Measurements from ENCODE around the gene NTM.

DNA sequence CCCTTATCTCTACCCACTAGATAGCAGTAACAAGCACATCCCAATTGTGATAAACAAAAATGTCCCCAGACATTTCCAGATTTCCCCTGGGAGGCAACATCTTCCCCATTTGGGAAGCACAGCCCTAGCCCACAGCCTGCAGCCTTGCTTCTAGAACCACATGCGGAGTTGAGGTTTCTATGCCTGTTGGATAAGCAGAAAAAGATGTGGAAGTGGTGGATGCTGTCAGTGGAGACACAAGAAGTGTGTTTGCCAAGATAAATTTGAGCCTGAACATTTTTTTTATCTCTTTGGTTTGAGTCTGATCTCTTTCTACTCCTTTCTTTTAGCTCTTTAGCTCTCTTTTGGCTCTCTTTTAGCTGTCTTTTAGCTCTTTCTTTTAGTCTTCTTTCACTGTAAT lies 884.5 kb downstream of the NTM start:
- TF ChIP-seq MAX (CRISPR knock-in tag; IDR thresholded peaks at IDR 0.05) = no peak
- TF ChIP-seq, protein P1, sequence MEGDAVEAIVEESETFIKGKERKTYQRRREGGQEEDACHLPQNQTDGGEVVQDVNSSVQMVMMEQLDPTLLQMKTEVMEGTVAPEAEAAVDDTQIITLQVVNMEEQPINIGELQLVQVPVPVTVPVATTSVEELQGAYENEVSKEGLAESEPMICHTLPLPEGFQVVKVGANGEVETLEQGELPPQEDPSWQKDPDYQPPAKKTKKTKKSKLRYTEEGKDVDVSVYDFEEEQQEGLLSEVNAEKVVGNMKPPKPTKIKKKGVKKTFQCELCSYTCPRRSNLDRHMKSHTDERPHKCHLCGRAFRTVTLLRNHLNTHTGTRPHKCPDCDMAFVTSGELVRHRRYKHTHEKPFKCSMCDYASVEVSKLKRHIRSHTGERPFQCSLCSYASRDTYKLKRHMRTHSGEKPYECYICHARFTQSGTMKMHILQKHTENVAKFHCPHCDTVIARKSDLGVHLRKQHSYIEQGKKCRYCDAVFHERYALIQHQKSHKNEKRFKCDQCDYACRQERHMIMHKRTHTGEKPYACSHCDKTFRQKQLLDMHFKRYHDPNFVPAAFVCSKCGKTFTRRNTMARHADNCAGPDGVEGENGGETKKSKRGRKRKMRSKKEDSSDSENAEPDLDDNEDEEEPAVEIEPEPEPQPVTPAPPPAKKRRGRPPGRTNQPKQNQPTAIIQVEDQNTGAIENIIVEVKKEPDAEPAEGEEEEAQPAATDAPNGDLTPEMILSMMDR (IDR thresholded peaks at IDR 0.05) = no peak
- TF ChIP-seq, protein P2, sequence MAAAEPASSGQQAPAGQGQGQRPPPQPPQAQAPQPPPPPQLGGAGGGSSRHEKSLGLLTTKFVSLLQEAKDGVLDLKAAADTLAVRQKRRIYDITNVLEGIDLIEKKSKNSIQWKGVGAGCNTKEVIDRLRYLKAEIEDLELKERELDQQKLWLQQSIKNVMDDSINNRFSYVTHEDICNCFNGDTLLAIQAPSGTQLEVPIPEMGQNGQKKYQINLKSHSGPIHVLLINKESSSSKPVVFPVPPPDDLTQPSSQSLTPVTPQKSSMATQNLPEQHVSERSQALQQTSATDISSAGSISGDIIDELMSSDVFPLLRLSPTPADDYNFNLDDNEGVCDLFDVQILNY (CRISPR knock-in tag; IDR thresholded peaks at IDR 0.05) = no peak
- no peak for TF ChIP-seq ZNF281 (CRISPR knock-in tag; IDR thresholded peaks at IDR 0.05)
- TF ChIP-seq NR2C2 (CRISPR knock-in tag; IDR thresholded peaks at IDR 0.05) = no peak
- TF ChIP-seq NFYB (CRISPR knock-in tag; conservative IDR thresholded peaks at IDR 0.05; ENCODE audit: low read depth) = no peak
- no peak for TF ChIP-seq ZNF121 (CRISPR knock-in tag; IDR thresholded peaks at IDR 0.05)
- TF ChIP-seq, protein P3, sequence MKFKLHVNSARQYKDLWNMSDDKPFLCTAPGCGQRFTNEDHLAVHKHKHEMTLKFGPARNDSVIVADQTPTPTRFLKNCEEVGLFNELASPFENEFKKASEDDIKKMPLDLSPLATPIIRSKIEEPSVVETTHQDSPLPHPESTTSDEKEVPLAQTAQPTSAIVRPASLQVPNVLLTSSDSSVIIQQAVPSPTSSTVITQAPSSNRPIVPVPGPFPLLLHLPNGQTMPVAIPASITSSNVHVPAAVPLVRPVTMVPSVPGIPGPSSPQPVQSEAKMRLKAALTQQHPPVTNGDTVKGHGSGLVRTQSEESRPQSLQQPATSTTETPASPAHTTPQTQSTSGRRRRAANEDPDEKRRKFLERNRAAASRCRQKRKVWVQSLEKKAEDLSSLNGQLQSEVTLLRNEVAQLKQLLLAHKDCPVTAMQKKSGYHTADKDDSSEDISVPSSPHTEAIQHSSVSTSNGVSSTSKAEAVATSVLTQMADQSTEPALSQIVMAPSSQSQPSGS (CRISPR knock-in tag; IDR thresholded peaks at IDR 0.05; ENCODE audit: borderline replicate concordance, low read depth) = no peak
- TF ChIP-seq, protein P4, sequence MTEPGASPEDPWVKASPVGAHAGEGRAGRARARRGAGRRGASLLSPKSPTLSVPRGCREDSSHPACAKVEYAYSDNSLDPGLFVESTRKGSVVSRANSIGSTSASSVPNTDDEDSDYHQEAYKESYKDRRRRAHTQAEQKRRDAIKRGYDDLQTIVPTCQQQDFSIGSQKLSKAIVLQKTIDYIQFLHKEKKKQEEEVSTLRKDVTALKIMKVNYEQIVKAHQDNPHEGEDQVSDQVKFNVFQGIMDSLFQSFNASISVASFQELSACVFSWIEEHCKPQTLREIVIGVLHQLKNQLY (CRISPR knock-in tag; IDR thresholded peaks at IDR 0.05) = no peak
- no peak for TF ChIP-seq ETV6 (CRISPR knock-in tag; IDR thresholded peaks at IDR 0.05)
- no peak for TF ChIP-seq IRF2 (CRISPR knock-in tag; IDR thresholded peaks at IDR 0.05; ENCODE audit: borderline replicate concordance, low read depth)
- no peak for TF ChIP-seq FOXK1 (CRISPR knock-in tag; IDR thresholded peaks at IDR 0.05)
- TF ChIP-seq, protein P5, sequence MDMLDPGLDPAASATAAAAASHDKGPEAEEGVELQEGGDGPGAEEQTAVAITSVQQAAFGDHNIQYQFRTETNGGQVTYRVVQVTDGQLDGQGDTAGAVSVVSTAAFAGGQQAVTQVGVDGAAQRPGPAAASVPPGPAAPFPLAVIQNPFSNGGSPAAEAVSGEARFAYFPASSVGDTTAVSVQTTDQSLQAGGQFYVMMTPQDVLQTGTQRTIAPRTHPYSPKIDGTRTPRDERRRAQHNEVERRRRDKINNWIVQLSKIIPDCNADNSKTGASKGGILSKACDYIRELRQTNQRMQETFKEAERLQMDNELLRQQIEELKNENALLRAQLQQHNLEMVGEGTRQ (CRISPR knock-in tag; IDR thresholded peaks at IDR 0.05) = no peak
